GM21786 (cell line): ENCODE results near the gene CLEC16A.
"Not testable (repeated sequence)": the region's sequence is repeated elsewhere in the genome, so short reads cannot be mapped to it uniquely, and the experiment has no call there.

ENCODE experiments used
- ATAC-seq: cut with Tn5 transposase; IDR thresholded peaks from one replicate; pipeline ENCODE4 v1.9.1; 2021; ENCODE audit not compliant: unreplicated experiment

CLEC16A gene

DNA sequence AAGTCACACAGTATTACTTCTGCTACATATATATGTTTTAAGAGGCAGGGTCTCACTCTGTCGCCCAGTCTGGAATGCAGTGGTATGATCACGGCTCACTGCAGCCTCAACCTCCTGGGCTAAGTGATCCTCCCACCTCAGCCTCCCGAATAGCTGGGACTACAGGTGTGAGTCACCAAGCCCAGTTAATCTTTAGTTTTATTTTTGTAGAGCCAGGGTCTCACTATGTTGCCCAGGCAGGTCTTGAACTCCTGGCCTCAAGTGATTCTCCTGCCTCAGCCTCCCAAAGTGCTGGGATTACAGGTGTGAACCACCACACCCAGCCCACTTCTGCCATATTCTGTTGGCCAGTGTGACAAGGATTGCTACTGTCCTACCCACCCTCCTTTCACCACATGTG lies 19.1 kb upstream of the CLEC16A start:
- ATAC-seq = not testable (repeated sequence)

DNA sequence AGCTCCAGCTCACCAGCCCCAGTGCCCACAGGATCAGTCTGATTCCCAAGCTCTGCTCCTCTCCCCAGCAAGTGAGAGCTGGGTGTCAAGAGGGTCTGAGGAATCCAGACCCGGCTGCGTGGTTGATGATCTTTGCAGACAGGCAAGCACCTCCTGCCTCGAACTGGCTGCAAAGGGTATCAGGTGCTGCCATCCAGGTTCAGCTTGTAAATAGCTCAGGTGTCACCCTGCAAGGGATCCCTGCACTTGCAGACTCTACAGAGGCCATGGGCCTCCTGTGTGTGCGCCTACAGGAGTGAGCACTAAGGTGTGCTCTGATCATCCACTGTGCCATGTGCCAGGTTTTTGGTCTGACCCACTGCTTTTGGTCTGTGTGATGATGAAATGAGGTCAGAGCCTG lies 18.3 kb upstream of the CLEC16A start:
- ATAC-seq = no peak

DNA sequence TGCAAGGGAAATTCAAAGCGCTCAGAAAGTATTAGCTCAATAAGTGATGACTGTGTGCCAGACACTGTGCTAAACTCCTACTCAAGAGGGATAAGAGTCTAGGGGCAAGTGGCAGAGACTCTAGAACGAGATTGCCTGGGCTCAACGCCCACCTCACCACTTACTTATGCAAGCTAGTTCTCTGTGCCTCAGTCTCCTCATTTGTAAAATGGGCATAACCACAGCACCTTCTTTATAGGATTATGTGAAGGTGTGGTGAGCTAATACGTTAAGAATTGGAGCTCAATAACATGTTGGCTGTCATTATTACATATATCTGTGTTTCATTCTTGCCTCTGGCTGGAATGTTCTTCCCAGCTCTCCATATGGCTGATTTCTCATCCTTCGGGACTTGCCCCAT lies 17.5 kb upstream of the CLEC16A start:
- ATAC-seq = no peak

DNA sequence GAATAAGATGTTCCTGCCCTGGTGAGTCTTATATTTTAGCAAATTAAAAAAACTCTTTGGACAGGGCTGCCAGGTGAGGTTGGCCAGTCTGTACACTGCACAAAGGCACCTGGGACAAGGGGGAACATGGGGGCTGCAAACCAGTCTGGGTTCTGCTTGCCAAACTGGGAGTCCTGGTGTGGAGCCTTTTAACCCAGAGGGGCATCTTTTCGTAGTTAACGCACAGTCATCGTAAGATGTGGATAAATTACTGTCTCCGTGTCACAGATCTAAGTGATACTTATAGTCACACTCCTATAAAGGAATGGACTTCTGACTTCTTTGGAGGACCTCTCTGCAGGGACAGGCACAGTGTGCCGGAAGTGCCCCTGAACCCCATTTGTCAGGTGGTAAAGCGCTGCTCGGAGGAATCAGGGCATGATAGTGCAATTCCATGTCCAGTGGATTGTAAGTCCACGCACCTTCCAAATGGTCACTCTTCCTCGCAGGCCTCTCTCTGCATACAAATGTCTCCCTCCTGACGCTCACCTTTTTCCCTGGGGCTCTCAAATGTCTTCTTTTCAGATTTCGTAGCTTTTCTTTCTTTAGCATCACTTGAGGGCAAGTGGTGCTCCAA lies 16.8 kb upstream of the CLEC16A start:
- ATAC-seq = no peak

DNA sequence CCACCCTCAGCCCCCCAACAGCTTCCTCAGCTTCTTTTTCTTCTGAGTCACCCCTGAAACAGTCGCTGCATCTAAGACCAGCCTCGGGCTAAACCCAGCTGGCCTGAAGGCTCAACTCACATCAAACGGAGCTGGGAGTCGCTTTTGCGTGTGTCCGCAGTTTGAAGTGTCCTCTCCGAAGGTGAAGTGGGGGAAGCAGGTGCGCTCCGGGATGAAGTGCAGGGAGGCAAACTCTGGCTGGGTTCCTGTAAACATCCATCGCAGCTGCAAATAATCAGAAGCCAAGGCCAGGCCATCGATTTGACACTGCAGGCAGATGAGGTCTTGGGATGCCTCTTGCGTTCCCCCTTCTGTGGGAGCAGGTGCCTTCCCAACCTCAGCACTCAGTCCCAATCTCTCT lies 15.3 kb upstream of the CLEC16A start:
- ATAC-seq = not testable (repeated sequence)

DNA sequence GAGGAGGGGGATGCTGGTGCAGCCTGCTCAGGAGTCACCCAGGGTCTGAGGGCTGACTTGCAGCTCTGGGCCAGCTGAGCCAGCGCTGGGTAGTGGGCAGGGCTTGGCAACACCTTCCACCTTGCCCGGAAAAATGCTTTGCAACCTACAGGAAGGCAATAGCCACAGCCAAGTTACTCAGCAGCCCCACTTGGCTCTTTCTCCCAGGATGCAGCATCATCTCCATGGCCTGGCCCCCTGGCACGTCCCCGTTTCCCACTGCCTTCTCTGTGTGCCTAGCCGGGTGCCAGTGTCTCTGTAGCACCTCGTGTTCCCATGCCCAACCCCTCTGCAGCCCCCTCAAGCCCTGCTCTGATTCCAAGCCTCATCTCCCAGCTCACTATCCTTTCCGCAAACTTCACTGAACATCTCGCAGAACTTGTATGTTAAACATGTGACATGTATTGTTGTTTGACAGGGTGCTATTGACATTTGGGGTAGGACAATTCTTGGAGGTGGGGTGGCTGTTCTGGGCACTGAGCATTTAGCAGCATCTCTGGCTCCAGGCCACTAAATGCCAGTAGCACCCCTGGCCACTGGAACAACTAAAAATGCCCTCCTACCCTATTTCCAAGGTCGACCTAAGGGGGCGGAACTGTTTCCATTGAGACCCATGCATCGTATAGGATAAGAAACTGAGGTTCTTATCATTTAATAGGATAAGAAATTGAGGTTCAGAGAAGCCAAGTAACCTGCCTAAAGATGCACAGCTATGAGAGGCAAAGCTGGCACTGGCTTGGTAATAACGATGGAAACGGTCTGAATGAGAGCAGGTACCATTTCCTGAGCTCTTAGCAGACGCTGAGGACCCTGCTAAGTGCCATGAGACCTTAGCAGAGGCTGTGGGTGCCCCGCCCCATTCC lies 14.3 kb upstream of the CLEC16A start:
- ATAC-seq = no peak

DNA sequence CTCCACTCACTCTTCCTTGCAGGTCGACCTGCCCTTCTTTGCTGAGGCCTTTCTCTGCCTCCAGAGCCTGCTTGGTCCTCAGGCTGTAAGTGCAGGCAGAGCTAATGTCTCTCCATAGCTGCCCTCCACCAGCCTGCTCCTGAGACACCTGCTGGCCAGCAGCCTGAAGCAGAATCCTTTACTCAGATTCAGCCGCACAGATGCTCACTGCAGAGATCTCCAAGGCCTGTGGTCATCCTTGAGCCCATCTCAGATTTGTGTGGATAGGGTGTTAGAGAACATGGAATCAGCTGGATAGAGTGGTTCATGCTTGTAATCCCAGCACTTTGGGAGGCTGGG lies 13.6 kb upstream of the CLEC16A start:
- ATAC-seq = no peak

DNA sequence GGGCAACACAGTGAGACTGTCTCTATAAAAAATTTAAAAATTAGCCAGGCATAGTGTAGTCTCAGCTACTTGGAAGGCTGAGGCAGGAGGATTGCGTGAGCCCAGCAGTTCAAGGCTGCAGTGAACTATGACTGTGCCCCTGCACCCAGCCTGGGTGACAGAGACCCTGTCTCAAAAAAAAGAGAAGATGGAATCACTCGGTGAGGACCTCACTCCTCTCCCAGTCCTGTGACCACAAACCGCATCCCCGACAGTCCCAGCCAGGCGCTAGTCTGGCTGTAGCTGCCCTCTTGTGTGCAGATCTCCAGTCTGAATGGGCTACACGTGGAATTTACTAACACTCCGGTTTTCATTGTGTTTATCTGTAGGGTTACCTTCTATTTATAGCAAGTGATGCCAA lies 13.2 kb upstream of the CLEC16A start:
- ATAC-seq = no peak

DNA sequence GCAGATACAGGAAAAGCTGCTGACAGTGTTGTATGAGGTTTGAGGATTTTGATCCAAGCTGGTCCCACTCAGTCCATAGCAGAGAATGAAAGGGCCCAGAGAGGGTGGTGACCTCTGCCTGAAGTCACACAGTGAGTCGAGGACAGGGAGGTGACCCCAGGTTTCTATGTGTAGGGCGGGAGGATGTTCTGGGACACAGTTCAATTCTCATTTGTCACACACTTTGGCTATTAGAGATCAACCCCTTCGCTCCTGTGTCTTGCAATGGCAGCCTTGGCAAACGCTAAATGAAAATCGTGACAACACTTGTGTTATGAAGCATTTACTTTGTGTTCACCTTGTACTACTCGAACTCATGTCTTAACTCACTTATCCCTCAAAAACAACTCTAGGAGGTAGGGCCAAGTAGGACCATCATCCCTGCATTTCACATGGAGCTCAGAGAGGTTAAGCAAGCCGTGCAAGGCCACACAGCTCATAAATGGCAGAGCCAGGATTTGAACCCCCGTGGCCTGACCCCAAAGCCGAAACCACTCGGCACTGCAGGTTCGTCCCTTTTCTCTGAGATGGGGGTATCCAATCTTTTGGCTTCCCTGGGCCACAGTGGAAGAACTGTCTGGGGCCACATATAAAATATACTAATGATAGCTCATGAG lies 12.3 kb upstream of the CLEC16A start:
- ATAC-seq = no peak

DNA sequence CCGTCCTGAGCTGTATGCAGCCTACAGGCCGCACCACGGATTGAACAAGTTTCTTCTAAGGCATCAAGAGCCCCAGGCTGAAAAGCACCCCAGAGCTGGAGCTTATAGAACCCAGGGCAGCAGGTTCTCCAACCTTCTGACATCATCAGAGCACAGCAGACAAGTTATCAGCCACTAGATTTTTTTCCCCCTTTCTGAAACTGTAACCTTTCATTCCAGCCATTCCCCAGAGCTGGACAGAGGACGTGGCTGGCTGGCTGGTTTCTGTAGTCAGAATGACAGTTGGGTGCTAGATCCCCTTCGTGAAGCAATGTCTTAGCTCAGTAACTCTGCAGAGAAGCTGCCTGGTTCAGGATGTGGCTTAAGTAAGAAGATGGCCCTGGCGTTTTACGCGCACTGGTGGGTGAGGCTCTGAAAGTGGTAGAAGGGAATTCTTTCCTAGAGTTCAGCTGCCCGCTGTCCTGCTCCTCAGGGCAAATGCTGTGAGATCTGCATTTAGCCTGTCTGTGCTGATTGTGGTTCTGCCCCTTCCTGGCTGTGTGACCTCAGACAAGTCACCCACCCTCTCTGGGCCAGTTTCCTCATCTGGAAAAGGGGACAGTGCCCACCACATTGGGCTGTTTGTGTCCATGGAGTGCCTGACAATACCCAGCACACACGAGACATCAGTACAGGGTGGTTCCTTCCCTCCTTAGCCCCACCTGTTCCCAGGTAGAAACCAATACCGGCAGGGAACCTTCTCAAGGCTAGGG lies 11.2 kb upstream of the CLEC16A start:
- ATAC-seq = no peak

DNA sequence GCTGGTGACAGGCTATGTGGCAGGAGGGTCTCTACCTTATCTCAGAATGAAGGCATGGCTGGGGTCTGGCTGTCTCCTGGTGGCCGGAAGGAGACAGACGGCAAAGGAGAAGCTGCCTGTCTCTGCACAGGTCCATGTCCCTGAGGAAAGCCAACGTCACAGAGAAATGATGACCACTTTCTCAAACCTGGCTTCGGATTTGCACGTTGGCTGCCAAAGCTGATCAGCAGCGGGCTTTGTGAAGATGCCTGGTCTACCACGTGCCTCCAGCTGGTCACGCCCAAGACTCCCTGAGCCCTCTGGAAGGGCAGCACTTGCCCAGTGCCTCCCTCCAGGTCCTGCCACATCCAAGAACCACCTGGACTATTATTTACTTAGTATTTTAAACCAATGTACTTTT lies 10.5 kb upstream of the CLEC16A start:
- ATAC-seq = no peak

DNA sequence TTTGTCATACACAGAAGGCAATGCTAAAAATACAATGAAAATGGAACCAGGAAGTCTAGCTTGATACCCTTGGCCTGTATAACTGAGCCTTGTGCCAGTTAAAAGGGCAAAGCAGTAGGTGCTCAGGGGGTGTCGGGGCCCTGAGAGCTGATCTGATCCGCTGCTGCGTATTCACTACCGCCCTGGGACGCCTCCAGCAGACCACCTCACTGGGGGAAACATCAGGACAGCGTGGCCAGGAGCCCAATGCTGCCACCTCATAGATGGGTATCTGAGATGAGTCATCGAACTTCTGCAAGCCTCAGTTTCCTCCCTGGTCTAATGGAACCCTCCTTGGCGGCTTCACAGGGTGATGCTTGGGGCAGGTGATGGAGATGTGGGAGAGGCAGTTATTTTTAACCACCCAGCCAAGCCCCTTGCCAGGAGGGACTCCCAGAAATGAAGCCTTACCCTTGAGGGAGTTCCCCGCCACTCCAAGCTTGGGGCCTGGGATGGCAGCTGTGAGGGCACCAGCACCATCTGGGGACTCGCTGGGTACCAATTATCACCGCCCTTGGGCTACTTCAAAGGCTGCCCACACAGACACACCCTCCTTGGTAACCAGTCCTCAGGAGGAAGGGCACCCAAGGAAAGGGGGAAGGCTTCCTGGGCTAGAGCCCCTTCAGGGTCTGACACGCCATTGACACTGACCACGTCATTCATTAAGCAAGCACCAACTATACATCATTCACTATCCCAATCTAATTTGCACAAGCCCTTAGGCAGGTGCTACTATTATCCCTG lies 9.8 kb upstream of the CLEC16A start:
- ATAC-seq = no peak

- no peak for ATAC-seq
Observed at GRCh38 chr16:10935226-10935915, 9.0 kb upstream of the CLEC16A start.

DNA sequence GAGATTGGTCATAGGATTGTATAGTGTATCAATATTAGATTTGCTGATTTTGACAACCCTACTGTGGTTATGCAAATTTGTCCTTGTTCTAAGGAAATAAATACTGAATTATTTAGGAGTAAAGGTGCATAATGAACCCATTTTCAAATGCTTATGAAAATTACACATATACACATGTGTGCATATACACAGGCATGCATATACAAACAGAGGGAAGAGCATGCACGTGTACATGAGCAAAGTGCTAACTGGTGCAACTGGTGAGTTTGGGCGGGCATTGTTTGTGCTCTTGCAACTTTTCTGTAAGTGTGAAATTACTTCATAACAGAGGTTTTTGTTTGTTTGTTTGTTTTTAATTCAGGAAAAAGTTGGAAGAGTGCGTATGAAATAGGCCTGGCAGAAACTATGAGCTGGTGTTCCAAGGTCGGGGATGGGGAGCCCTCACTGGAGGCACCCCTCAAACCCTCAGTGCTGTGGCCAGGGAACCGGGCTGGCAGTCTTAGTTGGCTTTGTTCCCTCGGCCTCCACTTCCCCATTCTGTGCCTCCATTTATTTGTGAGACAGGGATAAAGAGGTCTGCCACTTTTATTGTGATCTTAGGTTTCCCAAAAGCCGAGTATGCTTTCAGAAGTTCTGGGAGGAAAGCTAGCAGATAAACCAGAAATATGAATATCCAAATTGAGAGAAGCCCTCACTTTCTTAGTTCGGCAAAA lies 7.9 kb upstream of the CLEC16A start:
- ATAC-seq = no peak

DNA sequence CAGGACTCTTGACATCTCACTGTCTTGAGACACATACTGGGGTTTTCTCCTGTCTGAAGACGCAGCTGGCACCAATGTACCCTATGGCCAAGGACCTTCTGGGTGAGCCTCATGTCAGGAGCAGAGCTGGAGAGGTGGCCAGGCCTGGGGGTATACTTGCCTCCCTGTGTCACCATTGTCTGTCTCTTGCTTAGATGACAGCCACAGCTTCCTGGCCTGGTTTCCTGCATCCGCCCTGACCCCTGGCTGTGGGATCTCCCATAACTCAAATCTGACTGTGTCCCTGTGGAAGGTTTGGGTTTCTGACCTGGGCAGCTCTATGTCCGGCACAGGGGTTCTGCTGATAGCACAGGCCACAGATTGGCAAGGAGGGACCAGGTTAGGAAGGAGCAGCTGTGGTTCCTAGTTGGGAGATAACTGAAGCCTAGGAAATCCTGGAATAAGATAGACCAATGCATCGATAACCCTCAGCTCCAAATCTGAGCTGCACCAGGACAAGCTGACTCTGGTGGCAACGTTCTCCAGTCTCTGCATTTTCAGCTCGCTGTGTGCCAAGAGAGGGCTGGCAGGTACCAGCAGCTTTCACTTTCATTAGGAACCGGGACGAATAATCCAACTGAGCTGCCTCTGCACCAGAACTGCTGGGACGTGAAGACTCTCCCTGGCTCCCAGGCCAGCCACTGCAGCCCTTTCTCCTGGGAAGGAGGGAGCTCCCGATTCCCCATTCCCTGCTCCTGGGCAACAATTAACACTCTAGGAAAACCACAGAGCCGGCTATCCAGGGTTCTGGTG lies 7.1 kb upstream of the CLEC16A start:
- ATAC-seq = no peak

- ATAC-seq = no peak
Observed at GRCh38 chr16:10938321-10938720, 6.0 kb upstream of the CLEC16A start.

- no peak for ATAC-seq
Observed at GRCh38 chr16:10938796-10939648, 5.3 kb upstream of the CLEC16A start.
